IMR-90 (cell line): ENCODE results near the gene EREG.

Experiments
- CTCF ChIP-seq: conservative IDR thresholded peaks from 2 replicates; pipeline ENCODE4 v1.5.1; 2012; ENCODE audit warnings: mild to moderate bottlenecking, low read depth, low read length, improper control_type of control experiment
- MAZ ChIP-seq: IDR thresholded peaks from 2 replicates; pipeline ENCODE4 v1.6.1; 2012; ENCODE audit warnings: low read depth, mild to moderate bottlenecking, low read length, improper control_type of control experiment, moderate library complexity, borderline replicate concordance
- POLR2A ChIP-seq: IDR thresholded peaks from 2 replicates; pipeline ENCODE4 v1.6.1; 2012; ENCODE audit warnings: mild to moderate bottlenecking, low read depth, low read length
- RAD21 ChIP-seq: IDR thresholded peaks from 2 replicates; pipeline ENCODE4 v1.6.1; 2012; ENCODE audit warnings: low read length, improper control_type of control experiment
- SMC3 ChIP-seq: fragments of 150-350 bp; IDR thresholded peaks from 2 replicates; pipeline ENCODE4 v1.6.1; 2016; ENCODE audit warnings: low read depth, mild to moderate bottlenecking, antibody characterized with exemption, low read length, moderate library complexity

- TF ChIP-seq CTCF (no peak), POLR2A (no peak), SMC3 (no peak), MAZ (no peak), RAD21 (no peak)
Observed at GRCh38 chr4:74414149-74414809, 49.3 kb downstream of the EREG start.
